HG03280 (cell line): Measurements from ENCODE around the gene C1RL.

ENCODE experiments used
- ATAC-seq: cut with Tn5 transposase; IDR thresholded peaks from one replicate; pipeline ENCODE4 v1.9.1; 2021; ENCODE audit warnings: mild to moderate bottlenecking, moderate library complexity; ENCODE audit not compliant: unreplicated experiment

The C1RL gene

GRCh38 chr12:7139200-7139599 is 30.2 kb upstream of the C1RL start:
- no peak for ATAC-seq

- no peak for ATAC-seq
Measured at GRCh38 chr12:7137908-7138307, 28.9 kb upstream of the C1RL start.

DNA sequence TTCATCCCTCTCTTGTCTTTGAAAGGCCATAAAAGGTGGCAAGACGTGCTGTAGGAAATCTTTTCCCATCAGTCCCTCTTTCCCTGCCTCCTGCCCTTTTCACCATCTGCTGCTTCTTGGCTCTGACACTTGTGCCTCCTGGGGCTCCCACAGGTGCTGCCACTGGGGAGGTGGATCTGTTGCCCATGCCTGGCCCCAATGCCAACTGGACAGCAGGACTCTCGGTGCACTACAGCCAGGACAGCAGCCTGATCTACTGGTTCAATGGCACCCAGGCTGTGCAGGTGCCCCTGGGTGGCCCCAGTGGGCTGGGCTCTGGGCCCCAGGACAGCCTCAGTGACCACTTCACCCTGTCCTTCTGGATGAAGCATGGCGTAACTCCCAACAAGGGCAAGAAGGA is 27.7 kb upstream of the C1RL start:
- no peak for ATAC-seq

GRCh38 chr12:7136071-7136470 is 27.1 kb upstream of the C1RL start:
- no peak for ATAC-seq

GRCh38 chr12:7134396-7135166 is 25.6 kb upstream of the C1RL start:
- ATAC-seq = no peak

GRCh38 chr12:7131502-7131866 is 22.5 kb upstream of the C1RL start:
- no peak for ATAC-seq

GRCh38 chr12:7130701-7131501 is 21.9 kb upstream of the C1RL start:
- no peak for ATAC-seq

- peak; percentile 58 for ATAC-seq
Measured at GRCh38 chr12:7129872-7130691, 21.1 kb upstream of the C1RL start, which contains the start of gene CLSTN3. Gene CLSTN3 (plus strand): TSS chr12:7130371. CDS start chr12:7130649, 278 bp downstream.

DNA sequence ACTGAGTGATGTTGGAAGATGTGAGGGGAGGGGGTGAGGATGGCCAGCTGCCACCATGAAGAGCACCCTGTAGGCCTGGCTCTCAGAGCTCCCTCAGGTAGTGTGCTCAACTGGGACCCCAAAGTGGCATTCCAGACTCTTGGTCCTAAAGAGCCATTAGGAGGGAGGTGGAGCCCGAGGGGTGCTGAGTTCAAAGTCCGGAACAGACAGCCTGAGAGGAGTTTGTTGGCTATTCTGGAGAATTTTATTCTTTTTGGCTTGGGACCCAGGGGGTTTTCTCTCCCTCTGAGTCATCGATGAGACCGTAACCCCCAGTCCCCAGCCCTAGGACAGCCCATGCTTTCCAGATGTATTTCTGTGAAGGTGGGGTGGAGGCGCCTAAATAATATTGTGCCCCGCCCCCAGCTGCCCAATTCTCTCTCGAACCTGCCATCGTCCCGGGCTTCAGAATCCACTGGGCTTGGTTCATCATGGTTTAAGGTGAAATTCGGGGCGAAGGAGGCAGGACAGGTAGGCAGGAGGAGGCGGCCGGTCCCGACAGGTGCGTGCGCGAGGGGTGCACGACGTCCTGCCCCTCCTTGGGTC is 20.4 kb upstream of the C1RL start:
- ATAC-seq = peak; percentile 28

GRCh38 chr12:7128681-7129286 is 19.8 kb upstream of the C1RL start, which contains the start of gene RBP5:
Gene RBP5 (minus strand): TSS chr12:7128889. CDS start chr12:7128775, 114 bp downstream.
- no peak for ATAC-seq

- ATAC-seq = no peak
Measured at GRCh38 chr12:7127916-7128626, 19.1 kb upstream of the C1RL start.

GRCh38 chr12:7125632-7126227 is 16.7 kb upstream of the C1RL start:
- no peak for ATAC-seq

- no peak for ATAC-seq
Measured at GRCh38 chr12:7123806-7124522, 14.9 kb upstream of the C1RL start.

- ATAC-seq = no peak
Measured at GRCh38 chr12:7122811-7123769, 14.1 kb upstream of the C1RL start.

- no peak for ATAC-seq
Measured at GRCh38 chr12:7121324-7121723, 12.3 kb upstream of the C1RL start.

DNA sequence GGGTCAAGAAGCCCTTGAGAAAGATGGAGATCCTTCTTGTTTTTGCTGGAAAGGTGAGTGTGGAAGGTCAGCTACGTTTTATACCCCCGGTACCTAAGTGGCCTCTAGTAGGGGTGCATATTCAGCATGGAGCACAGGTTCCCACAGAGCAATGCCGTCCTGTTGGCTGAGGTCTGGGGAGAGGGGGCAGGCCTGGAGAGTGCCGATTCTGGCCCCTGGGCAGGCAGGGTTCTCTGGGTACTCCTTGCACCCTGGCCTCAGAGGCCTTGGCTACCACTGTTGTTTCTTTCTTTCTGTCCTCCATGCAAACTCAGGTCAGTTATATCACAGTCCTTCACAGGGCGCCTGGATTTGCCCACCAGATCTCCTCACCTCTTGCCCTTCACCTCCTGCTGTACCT is 11.2 kb upstream of the C1RL start:
- ATAC-seq = no peak

DNA sequence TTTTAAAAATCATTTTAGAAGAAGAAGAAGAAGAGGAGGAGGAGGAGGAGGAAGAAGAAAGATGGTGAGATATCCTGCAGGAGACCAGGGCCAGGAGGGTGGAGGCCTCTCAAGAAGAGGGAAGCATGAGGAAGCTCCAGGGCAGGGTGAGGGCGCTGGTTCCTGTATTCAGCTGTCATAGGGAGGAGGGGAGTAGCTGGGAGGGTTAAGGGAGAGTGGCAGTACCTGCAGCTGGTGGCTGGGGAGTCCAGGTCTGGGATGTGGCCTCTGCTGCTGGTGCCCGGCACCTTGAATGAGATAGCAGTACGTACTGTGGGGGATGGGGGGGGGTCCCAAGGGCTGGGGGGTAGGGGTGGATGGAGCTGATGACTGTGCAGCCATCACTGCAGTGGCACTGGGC is 9.9 kb upstream of the C1RL start:
- ATAC-seq = no peak

DNA sequence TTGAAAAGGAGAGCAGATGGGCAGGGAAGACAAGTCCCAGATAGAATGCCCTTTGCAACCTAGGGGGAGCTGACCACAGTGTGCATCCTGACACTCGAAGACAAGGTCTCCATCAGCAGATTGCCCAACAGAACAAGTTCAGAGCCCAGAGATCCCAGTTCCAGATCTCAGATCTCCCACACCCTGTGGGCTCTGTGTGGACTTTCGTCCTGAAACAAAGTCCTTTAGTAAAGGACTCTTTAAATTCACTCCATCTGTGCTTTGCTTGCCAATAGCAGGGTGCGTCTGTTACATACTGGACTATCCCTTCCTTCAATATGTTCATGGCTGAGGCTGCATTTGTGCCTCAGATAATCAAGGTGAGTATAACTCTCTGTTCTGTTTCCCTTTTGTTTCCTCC is 8.7 kb upstream of the C1RL start:
- ATAC-seq = no peak
